NB4 (cell line): ENCODE measurements around the gene PNMA8B.

Source experiments
- POLR2A ChIP-seq: IDR thresholded peaks from 2 replicates; pipeline ENCODE4 v1.6.1; 2011; ENCODE audit warnings: mild to moderate bottlenecking; ENCODE audit not compliant: insufficient read length; ENCODE audit errors: extremely low read depth
- TF ChIP-seq, protein P1 (sequence below): IDR thresholded peaks from one replicate; pipeline ENCODE4 v1.5.1; 2012; ENCODE audit warnings: low read depth, low read length
- TF ChIP-seq, protein P2 (sequence below): IDR thresholded peaks from 2 replicates; pipeline ENCODE4 v1.6.1; 2011; ENCODE audit warnings: low read depth, low read length

DNA sequence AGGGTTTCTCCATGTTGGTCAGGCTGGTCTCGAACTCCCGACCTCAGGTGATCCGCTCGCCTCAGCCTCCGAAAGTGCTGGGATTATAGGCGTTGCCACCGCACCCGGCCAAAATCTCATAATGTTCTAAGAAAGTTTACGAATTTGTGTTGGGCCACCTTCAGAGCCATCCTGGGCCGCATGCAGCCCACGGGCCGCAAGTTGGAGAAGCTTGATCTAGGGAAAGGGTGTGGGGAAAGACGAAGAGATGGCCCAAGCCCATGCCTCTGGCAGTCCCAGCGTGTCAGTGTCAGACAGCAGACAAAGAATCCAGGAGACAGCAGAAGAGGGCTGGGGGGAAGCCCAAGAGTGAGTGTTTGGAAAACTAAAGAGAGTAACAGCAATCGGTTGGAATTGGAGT lies 49.6 kb downstream of the PNMA8B start:
- TF ChIP-seq, protein P1, sequence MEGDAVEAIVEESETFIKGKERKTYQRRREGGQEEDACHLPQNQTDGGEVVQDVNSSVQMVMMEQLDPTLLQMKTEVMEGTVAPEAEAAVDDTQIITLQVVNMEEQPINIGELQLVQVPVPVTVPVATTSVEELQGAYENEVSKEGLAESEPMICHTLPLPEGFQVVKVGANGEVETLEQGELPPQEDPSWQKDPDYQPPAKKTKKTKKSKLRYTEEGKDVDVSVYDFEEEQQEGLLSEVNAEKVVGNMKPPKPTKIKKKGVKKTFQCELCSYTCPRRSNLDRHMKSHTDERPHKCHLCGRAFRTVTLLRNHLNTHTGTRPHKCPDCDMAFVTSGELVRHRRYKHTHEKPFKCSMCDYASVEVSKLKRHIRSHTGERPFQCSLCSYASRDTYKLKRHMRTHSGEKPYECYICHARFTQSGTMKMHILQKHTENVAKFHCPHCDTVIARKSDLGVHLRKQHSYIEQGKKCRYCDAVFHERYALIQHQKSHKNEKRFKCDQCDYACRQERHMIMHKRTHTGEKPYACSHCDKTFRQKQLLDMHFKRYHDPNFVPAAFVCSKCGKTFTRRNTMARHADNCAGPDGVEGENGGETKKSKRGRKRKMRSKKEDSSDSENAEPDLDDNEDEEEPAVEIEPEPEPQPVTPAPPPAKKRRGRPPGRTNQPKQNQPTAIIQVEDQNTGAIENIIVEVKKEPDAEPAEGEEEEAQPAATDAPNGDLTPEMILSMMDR = no peak
- TF ChIP-seq, protein P2, sequence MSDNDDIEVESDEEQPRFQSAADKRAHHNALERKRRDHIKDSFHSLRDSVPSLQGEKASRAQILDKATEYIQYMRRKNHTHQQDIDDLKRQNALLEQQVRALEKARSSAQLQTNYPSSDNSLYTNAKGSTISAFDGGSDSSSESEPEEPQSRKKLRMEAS = no peak
- TF ChIP-seq POLR2A = no peak
